Tibial artery (tissue), 4 donors: ENCODE results near the gene ZBTB20.

Source experiments
- DNase-seq, 2 donors: peaks; one replicate each; pipeline ENCODE4 v3.0.0-alpha.2; 2019
- H3K27ac ChIP-seq, 2 donors: fragments of 200-600 bp; sonication (generic) in 1 of 2; 1 replicate in 1 of 2; 2 replicates in 1 of 2; pipeline ENCODE4 v1.5.1; 2018 to 2019; ENCODE audit warnings: mild to moderate bottlenecking in 1 of 2
- H3K27me3 ChIP-seq, 2 donors: fragments of 200-600 bp; sonication (generic) in 1 of 2; one replicate each; pipeline versions ENCODE4 v1.5.1 to v1.6.0; 2016 to 2019
- H3K36me3 ChIP-seq, 3 donors: fragments of 200-600 bp; sonication (generic) in 2 of 3; one replicate each; pipeline ENCODE4 v1.5.1; 2016 to 2019; ENCODE audit warnings: mild to moderate bottlenecking in 2 of 3
- H3K4me1 ChIP-seq, 4 donors: fragments of 200-600 bp; sonication (generic) in 2 of 4; 1 replicate in 3 of 4; 2 replicates in 1 of 4; pipeline ENCODE4 v1.5.1; 2016 to 2019
- H3K4me3 ChIP-seq, 2 donors: fragments of 200-600 bp; sonication (generic) in 1 of 2; 1 replicate in 1 of 2; 2 replicates in 1 of 2; pipeline ENCODE4 v1.5.1; 2018 to 2019; ENCODE audit warnings: mild to moderate bottlenecking in 2 of 2
- H3K9me3 ChIP-seq, 3 donors: fragments of 200-600 bp; sonication (generic) in 1 of 3; one replicate each; pipeline ENCODE4 v1.5.1; 2016 to 2019
- CTCF ChIP-seq, 2 experiments: fragments of 200-600 bp in 1 of 2; fragments of 450-650 bp in 1 of 2; IDR thresholded peaks; one replicate each; pipeline ENCODE4 v1.5.1; 2017 to 2019; ENCODE audit warnings: antibody characterized with exemption in 2 of 2, mild to moderate bottlenecking in 1 of 2, moderate library complexity in 1 of 2
- intact Hi-C: fragments of 100-400 bp; cut with DNase I; formaldehyde crosslinking; loops from one replicate; pipeline ENCODE4 v1.15.0; 2023; ENCODE audit warnings: low total_unique reads

Gene ZBTB20

GRCh38 chr3:114758831-114759699, 388.0 kb downstream of the ZBTB20 start:
- H3K36me3 ChIP-seq: no peaks in the 10 kb centered on the region
- no peaks in the 10 kb centered on the region for H3K27me3 ChIP-seq
- TF ChIP-seq CTCF (IDR thresholded peaks at IDR 0.05): no peak
- H3K4me1 ChIP-seq: peaks cover 0 to 12% (median 0%) of the 10 kb centered on the region in 4 donors
- no peak for DNase-seq
- peak overlapping the region in 1 of 2 donors; percentile 14 for H3K27ac ChIP-seq
- H3K9me3 ChIP-seq: no peaks in the 10 kb centered on the region
- peak overlapping the region; percentile 21 to 23 for H3K4me3 ChIP-seq
- intact Hi-C loops: no loop called here

- Histone ChIP-seq H3K27me3 (no peaks in the 10 kb centered on the region), H3K27ac (no peak overlapping the region), H3K9me3 (no peaks in the 10 kb centered on the region), H3K36me3 (no peaks in the 10 kb centered on the region), H3K4me1 (peaks cover 0 to 5% (median 0%) of the 10 kb centered on the region in 4 donors), H3K4me3 (no peak overlapping the region)
- TF ChIP-seq CTCF (IDR thresholded peaks at IDR 0.05): no peak
- DNase-seq: no peak
- intact Hi-C loops: no loop called here
These were observed 390.4 kb downstream of the ZBTB20 start for GRCh38 chr3:114756506-114757279.

GRCh38 chr3:114746502-114746901, 400.6 kb downstream of the ZBTB20 start:
- Histone ChIP-seq H3K9me3 (no peaks in the 10 kb centered on the region), H3K36me3 (no peaks in the 10 kb centered on the region), H3K27me3 (no peaks in the 10 kb centered on the region), H3K4me3 (peak overlapping the region; percentile 11 to 14), H3K4me1 (peaks cover 0 to 30% (median 8%) of the 10 kb centered on the region in 4 donors), H3K27ac (peak overlapping the region; percentile 13 to 58)
- intact Hi-C loops: no loop called here
- no peak for TF ChIP-seq CTCF (IDR thresholded peaks at IDR 0.05)
- no peak for DNase-seq

- H3K36me3 ChIP-seq: no peaks in the 10 kb centered on the region
- H3K27ac ChIP-seq: peak overlapping the region; percentile 13 to 58
- no peak for DNase-seq
- H3K9me3 ChIP-seq: no peaks in the 10 kb centered on the region
- intact Hi-C loops: no loop called here
- no peak for TF ChIP-seq CTCF (IDR thresholded peaks at IDR 0.05)
- peaks cover 0 to 35% (median 8%) of the 10 kb centered on the region in 4 donors for H3K4me1 ChIP-seq
- H3K27me3 ChIP-seq: no peaks in the 10 kb centered on the region
- no peak overlapping the region for H3K4me3 ChIP-seq
These were observed 401.5 kb downstream of the ZBTB20 start for GRCh38 chr3:114745322-114746240.
